ENCODE results near the gene CNPPD1.
A peak's percentile ranks its signal among the peaks of the same experiment; 100 is the strongest.

Gene CNPPD1

DNA sequence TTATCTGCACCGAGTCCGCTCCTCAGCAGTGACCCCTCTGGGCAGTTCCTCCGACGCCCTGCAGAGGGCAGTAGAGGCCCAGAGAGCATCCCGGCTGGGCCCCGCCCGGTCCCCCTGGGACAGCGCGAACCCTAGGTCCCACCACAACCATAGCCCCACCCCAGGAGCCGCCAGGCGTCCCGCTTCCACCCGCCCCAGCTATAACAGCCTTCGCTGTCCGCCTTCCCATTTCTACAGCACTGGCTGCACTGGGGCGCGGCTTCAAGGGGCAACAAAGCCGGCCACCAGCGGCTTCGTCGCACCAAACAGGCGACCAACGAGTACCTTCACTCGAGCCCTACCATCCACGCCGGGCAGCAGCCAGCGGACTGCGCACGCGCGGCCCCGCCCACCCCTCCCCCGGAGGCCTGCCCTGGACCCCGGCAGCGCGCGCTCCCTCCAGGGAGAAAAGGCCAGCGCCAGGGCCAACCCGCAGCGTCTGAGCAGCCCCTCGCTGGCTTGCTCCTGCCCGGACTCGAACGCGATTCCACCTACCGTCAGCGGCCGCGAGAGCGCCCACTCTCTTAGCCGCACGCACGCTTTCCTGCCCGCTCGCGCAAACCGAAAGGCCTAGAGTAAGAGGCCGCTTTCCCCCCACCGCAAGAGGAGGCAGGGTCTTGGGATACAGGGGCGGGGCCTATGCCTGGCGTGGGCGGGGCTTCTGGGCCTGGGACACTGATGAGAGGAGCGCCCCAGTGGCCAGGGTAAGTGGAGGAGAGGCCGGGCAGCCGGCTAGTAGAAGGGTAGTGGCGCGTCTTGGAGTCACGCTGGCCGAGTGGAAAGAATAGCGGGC is 16.3 kb downstream of the CNPPD1 start, which contains the start of gene NHEJ1:
Gene NHEJ1 (minus strand): TSS at position 630 of the 832 bp plus-strand sequence. CDS start 2,453 bp downstream, outside the sequence.
- peak; percentile 94 for DNase-seq (ENCODE audit: low spot score)

DNA sequence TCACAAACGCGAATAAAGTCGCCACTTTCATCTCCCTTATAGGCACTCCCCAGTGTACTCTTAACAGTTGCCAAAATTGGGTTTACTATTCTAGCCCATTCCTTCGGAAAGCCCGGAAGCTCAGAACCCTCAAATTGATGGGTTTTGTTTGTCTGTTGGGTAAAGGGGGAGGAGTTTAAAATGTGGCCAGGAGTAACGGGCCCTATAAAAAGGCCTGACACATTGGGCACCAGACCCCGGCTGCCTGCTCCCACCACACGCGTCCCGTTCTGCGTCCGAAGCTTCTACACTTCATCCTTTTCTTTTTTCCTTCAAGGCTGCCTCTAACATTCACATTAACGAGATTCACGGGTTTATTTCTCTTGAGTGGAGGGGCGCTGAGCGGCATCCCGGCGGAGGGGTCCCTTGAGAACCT is 16.9 kb downstream of the CNPPD1 start:
- DNase-seq (ENCODE audit: low spot score), result no peak

DNA sequence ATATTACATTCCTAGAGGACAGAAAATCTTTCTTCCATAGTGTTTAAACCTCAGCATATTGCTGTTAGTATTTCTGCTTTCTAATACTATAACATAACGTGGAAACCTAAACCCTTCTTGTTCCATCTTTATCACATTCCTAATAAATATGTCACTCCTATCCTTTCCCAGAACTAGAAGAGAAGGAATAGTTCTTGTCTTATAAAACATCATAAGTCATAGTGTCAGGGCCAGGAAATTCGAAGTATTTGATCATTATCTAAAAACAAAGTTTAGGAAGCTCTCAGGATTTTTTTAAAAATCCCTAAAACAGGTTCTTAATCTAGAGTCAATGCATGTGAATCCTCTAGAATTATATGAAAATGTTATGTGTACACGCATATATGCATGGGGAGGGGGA is 18.1 kb downstream of the CNPPD1 start:
- DNase-seq (ENCODE audit: low spot score), result no peak

DNA sequence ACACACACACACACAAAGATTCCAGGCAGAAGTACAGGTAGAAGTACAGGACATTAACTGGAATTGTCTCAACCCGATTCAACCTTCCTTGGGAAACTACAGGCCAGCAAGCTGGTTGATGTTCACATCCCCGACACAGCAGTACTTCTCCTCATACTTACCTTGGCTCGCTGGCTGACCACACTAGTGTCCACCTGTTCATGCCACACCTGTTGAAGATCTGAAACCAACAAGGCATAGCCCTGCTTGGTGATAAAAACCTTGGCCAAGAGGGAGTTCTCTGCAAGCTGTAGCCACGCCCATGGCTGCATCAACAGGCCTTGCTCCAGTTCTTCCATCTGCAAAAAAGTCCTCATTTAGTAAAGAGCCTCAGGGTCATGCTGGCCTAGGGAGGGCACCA is 18.7 kb downstream of the CNPPD1 start:
- DNase-seq (ENCODE audit: low spot score), result no peak

DNA sequence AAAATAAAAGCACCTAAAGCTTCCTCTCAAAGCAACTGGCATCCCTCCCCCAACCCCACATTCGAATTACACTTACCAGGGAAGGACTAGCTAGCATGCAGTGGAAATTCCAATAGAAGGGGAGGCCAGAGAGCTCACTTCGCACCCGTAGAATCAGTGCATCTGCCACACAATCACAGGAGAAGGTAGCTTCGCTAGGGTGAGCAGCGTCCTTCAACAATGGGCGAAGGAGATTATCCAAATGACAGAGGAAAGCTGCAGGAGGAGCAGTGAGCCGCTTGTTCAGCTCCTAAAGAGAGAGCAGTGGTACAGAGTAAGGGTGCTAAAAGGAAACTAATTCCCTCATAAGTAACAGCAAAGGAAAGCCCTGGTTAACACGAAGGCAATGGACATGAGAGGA is 19.3 kb downstream of the CNPPD1 start:
- DNase-seq (ENCODE audit: low spot score), result no peak

DNA sequence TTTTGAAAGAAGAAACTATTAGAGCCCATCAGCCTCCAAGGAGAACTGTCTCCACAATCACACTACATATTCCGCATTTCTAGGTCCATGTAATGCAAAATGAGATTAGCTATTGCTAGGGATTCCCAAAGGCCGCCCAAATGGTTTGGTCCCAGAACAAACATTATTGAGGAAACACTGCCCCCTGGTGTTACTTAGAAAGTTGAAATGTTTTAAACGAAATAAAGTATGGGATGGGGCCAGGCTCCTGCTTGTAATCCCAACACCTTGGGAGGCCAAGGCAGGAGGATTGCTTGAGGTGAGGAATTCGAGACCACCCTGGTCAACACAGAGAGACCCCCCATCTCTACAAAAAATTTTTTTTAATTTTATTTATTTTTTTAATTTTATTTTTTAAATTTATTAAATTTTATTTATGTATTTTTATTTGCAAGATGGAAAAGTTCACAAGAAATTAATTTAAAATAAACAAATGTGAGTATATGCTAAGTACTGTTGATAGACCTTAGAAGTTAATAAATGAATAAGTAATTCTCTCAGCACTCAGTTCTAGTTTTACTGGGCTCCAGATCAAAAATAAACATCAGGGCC is 21.6 kb downstream of the CNPPD1 start:
- DNase-seq (ENCODE audit: low spot score), result peak; percentile 65

DNA sequence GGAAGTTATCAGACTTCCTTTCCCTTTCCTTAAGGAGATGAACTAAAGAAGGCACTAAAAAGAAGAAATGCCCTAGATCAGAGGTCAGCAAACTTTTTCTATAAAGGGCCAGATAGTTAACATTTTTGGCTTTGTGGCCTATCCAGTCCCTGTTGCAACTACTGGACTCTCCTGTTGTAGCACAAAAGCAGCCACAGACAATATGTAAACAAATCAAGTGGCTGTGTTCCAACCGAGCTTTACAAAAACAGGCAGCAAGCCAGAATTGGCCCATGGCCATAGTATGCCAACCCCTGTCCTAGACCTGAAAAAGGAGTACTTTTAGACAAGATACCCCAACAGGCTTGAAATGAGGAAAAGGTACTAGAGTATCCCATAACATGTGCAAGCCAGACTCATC is 27.1 kb downstream of the CNPPD1 start:
- DNase-seq (ENCODE audit: low spot score), result no peak

DNA sequence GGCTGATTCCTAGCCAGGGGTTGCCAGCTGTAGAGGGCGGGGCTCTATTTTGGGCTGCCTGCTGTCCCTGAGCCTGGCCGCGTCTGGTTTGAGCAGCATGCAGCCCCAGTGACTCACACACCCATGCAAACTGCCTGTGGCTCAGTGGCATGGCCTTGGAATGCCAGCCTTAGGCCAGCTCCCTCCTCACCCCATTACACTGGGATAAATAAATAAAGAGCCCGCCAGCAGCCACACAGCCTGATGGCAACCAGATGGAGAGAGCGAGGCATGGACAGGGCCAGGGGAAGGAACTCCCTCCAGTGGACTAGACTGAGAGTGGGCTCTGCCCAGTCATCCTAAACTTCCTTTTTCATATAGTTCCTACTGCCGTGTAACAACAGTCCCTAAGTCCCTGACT is 34.4 kb downstream of the CNPPD1 start:
- DNase-seq (ENCODE audit: low spot score), result no peak

DNA sequence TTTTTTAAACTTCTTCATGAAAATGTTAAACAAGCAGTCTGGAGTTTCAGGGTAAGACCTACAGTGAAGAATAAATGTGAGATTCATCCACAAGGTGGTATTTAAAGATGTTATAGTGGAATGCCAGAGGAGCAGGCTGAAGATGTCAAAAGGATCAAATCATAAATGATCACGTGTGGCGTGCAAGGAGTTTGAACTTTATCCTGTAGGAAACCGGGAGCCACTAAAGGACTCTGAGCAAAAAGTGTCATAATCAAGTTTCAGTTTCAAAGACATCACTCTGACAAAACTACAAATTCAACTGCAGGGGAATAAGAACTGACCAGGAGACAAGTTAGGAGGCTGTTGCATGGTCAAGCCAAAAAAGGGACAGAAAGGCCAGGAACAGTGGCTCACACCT is 36.0 kb downstream of the CNPPD1 start:
- no peak for DNase-seq (ENCODE audit: low spot score)

DNA sequence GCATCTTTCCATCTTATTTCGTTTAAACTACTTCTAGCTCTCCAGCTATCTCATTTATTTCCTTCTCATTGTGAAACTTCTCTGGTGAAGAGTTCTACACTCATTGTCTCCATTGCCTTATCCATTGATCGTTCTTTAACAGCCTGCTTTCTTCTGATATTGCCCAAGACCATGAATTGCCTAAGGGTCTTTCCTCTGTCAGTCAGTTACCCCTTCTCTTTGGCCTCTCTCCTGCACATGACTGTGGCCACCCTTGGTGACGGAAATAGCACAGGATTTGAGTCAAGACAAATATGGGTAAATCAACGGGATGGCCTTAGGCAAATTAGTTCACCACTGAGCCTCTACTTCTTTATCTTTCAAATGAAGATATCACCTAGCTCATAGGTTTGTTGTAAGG is 42.7 kb downstream of the CNPPD1 start:
- no peak for DNase-seq (ENCODE audit: low spot score)

DNA sequence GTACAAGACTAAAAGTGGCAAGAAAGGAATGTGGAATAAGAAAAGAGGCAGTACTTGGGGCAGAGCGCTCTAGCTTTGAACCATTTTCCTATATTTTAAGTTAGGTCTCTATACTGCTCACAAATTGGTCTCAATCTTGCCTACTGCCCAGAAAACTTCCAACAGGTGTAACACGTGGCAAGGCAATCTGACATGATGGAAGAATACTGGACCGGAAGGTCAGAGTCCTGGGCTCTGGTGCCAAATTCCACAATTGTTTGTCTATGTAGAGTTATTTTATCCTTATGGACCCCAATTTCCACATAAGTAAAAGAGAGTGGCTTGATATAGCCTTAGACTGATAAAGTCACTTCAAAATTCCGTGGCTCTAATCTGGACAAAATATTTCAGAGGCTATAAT is 45.0 kb downstream of the CNPPD1 start:
- no peak for DNase-seq (ENCODE audit: low spot score)

DNA sequence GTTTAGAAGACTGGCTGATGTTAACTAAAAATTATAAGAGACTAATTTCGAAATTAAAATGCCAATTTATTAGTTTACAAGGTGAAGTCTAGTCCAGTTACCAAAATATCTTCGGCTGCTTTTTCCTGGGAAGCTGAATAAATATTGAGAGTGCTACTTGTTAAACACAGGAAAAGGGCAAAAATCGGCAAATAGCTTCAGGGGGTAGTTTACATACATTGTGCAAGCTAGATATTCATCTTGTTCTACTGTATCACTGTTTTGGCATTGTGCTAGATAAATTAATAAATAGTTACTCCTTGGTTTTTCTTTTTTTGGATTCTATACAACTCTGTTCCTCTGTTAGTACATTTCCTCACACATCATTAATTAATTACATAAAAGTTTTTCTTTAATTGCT is 45.4 kb downstream of the CNPPD1 start:
- DNase-seq (ENCODE audit: low spot score), result no peak

DNA sequence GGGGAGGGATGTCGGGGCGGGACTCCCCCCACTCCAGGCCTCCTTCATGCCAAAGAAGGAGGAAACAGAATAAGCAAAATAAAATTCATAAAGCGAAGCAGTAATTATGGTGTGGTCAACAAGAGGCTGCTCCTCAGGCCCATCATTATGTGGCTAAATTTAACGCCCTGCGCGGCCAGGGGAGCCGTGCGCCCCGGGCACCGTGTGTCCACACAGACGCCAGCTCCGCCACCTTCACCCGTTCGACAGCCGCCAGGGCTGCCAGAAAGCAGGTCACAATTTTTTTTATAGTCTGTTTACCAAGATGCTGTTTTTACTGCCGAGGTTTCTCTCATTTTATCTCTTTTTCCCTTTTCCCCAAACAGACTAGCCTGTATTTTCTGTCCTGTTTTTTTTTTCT is 47.1 kb downstream of the CNPPD1 start:
- DNase-seq (ENCODE audit: low spot score), result no peak

DNA sequence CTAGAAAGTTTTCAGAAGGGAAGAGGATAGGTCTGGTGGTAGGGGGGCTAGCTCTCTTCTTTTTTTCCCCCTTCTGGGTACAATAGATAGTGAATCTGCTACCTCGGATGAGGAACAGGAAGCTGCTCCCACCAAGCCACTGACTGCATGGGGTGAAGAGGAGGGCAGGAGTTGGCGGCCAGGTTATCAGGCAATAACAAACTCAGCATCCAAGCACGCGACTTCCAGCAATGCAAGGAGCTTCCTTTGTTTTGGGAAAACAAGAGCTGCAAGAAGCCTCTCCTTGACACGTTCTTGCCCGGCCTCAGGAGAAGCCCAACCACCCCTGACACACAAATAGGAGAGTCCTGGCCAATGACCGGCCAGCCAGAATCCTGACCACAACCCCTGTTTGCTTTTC is 48.3 kb downstream of the CNPPD1 start:
- DNase-seq (ENCODE audit: low spot score), result no peak

DNA sequence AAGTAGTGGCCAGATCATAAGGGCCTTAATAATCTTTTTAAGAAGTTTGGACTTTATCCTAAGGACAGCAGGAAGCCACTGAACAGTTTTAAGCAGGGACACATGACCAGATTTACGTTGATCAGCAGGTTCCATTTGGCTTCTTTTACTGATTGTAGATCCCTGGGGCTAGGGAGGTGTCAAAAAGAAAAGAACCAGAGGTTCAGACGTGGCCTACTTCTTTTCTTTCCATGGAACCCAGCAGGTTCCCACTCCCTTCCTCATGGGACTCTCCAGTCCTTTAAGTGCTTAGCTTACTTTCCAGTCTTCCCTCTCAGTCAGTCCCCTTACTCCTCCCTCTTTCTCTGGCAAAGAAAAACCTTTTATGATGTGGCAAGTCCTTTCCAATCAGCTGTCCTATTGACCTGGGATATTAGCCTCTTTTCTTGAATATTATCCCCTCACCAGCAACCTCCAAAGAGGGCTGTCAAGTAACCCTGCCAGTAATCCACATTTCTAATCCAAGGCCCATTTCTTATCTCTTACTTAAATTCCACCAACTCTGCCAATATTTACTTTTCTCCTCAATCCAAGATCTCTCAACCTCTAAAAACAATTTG is 49.6 kb downstream of the CNPPD1 start:
- no peak for DNase-seq (ENCODE audit: low spot score)

DNA sequence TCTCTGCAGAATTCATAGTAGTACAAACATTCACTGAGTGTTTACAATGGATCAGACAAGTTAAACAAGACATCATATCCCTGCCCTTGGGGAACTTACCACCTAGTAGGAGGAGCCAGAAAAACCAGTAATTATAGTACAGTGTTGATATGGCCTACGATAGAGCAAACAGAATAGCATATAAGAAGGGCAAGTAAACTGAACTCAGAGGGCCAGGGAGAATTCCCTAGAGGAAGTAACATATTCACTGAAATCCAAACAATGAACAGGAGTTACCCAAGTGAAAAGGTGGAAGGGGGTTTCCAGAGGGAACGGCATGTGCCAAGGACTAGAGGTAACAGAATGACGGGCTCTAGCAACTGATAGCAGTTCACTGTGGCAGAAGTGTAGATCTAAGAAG is 50.2 kb downstream of the CNPPD1 start:
- no peak for DNase-seq (ENCODE audit: low spot score)

DNA sequence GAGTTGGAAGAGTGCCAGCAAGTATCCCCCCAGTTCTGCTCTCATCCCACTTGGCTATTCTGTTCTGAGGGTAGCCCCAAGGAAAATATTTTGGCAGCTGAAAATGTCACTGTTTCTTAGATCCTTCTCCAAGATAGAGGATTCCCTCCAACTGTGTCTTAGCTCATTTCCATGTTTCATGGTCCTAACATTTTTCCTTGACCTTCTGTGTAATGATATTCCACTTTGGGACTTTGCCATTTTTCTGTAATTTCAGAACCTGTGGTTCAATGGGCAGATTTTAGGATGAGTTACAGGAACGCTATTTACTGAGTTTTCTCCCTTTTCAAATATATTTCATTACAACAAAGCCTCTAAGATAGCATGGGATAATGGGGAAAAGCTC is 50.8 kb downstream of the CNPPD1 start:
- DNase-seq (ENCODE audit: low spot score), result no peak

DNA sequence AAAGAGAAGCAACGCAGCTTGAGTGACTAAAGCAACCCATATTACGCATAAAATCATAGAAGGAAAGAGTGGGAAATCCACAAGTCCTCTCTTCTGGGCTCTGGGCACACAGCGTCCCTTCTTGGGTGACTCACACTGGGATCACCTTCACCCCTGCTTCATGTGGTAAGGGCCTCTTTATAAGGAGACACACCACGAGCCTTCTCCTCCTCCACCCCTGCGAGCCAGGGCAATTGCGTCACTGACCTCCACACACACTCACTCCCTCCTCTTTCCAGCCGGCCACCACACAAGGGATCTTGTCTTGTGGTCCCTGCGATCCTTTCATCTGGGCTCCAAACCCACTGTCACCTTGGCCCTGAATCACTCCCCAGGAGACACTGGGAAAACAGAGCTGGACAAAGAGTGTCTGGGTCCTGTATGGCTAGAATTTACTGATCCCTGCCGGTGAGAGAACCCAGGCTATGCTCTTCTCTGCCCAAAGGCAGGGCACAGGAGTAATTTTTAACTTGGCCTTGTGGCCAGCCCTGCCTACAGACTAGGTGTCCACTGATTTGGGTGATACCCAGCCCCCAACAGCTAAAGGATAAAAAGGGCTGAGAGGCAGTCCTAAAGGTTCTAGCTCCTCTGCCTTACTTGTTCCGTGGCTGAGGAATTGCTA is 51.4 kb downstream of the CNPPD1 start:
- no peak for DNase-seq (ENCODE audit: low spot score)

DNA sequence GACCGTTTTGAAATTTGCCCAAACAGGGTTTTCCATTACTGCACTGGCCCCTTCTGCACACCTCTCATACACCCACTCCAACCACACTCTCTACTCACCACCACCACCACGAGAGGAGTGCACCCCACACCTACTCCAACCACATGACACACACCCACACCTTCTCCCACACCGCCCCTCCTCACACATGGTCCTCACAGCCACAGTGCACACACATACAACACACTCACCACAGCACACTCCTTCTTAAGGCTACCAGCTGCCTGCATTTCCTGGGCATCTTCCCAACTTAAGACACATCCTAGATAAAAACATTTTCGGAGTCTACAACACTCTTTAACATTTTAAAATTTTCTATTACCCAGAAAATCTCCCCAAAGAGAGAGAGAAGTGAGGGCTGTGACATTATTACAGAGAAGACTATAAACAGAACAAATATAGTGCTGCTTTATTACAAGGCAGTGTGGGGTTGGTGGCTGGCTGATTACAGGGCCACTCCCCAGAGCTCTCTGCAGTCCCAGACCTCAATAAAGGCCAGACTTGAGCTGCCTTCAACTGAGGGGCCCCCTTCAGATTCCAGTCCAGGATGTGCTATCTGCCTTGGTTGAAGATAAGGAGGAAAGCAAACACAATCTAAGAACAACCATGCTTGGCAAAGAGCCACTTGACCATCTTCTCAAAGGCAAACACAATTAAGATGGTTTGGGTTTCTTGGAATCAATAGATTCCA is 52.2 kb downstream of the CNPPD1 start:
- DNase-seq (ENCODE audit: low spot score), result no peak

DNA sequence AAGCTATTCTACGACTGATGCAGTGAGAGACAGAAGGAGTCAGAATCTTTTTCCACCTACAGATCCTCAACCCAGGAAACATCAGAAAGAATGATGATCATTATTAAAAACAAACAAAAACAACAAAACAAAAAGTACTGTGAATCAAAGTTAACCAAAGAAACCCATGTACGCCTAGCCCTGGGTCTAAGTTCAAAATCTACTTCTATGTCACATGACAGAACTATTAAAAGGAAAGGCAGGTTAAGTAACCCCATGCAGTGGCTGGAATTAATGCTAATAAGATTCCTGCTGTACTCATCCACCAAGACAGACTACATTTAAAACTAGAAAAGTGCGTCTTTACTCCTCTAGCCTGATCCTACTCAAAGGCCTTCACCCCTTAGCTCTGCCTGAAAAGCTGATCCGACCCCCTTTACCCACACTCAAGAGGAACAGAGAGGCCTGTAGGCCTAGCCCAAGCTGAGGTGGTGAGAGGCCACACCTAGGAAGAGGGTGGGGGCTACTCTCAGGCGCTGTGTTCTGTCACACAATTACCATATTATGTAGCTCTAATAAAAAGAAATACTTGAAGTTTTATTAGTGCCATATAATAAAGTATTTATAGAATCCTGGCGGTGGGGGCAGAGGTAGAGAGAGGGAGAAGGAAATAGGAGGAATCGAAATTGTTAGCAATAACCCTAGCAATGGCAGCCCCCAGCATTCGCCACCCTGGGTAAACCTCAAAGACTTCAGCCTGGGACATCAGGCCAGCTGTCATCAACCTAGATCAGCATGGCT is 53.2 kb downstream of the CNPPD1 start:
- no peak for DNase-seq (ENCODE audit: low spot score)

Measured in globus pallidus (tissue), 1 donor.